Ishikawa (cell line): ENCODE data around the gene DIP2C.

Experiments used
- CEBPB ChIP-seq: IDR thresholded peaks from 2 replicates; pipeline ENCODE4 v1.6.1; 2012
- CREB1 ChIP-seq: IDR thresholded peaks from 2 replicates; pipeline ENCODE4 v1.6.1; 2012; ENCODE audit warnings: low read depth
- EGR1 ChIP-seq: IDR thresholded peaks from 2 replicates; pipeline ENCODE4 v1.6.1; 2012
- EP300 ChIP-seq: IDR thresholded peaks from 2 replicates; pipeline ENCODE4 v1.6.1; 2012; ENCODE audit warnings: borderline replicate concordance
- FOXM1 ChIP-seq: IDR thresholded peaks from 2 replicates; pipeline ENCODE4 v1.6.1; 2012; ENCODE audit warnings: low read depth, borderline replicate concordance
- MAX ChIP-seq: IDR thresholded peaks from 2 replicates; pipeline ENCODE4 v1.6.1; 2012
- NFIC ChIP-seq: IDR thresholded peaks from 2 replicates; pipeline ENCODE4 v1.6.1; 2012
- RAD21 ChIP-seq: IDR thresholded peaks from 2 replicates; pipeline ENCODE4 v1.6.1; 2012; ENCODE audit warnings: low read depth
- TAF1 ChIP-seq: IDR thresholded peaks from 2 replicates; pipeline ENCODE4 v1.6.1; 2012; ENCODE audit warnings: low read depth, mild to moderate bottlenecking
- TCF12 ChIP-seq: IDR thresholded peaks from 2 replicates; pipeline ENCODE4 v1.6.1; 2012; ENCODE audit warnings: low read depth
- TEAD4 ChIP-seq: IDR thresholded peaks from 2 replicates; pipeline ENCODE4 v1.6.1; 2012
- YY1 ChIP-seq: IDR thresholded peaks from 2 replicates; pipeline ENCODE4 v1.6.1; 2012; ENCODE audit warnings: low read depth
- ZBTB7A ChIP-seq: IDR thresholded peaks from 2 replicates; pipeline ENCODE4 v1.6.1; 2012; ENCODE audit warnings: low read depth
- TF ChIP-seq, protein P1 (sequence below): IDR thresholded peaks from 2 replicates; pipeline ENCODE4 v1.6.1; 2012
- TF ChIP-seq, protein P2 (sequence below): IDR thresholded peaks from 2 replicates; pipeline ENCODE4 v1.6.1; 2012; ENCODE audit warnings: low read depth, mild to moderate bottlenecking

Gene DIP2C

DNA sequence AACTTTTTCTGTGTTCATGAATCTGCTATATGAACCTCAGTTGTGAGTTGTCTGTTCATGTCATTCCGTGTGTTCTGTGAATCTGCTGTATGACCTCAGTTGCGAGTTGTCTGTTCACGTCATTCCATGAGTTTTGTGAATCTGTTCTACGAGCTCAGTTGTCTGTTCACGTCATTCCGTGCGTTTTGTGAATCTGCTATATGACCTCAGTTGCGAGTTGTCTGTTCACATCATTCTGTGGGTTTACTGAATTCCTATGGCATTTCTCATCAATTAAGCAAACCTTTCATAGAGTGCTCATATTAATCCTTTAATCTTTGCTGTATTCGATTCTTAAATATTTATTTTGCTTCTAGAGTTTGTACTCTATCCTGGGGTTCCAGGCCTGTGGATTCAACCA, 150.6 kb downstream of the DIP2C start:
- TF ChIP-seq TAF1, result no peak
- TF ChIP-seq, protein P1, sequence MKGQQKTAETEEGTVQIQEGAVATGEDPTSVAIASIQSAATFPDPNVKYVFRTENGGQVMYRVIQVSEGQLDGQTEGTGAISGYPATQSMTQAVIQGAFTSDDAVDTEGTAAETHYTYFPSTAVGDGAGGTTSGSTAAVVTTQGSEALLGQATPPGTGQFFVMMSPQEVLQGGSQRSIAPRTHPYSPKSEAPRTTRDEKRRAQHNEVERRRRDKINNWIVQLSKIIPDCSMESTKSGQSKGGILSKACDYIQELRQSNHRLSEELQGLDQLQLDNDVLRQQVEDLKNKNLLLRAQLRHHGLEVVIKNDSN, result no peak
- no peak for TF ChIP-seq RAD21
- TF ChIP-seq EGR1, result no peak
- TF ChIP-seq EP300, result no peak
- TF ChIP-seq FOXM1, result no peak
- TF ChIP-seq CREB1, result no peak
- TF ChIP-seq TEAD4, result no peak
- TF ChIP-seq NFIC, result no peak
- TF ChIP-seq MAX, result no peak
- TF ChIP-seq YY1, result no peak
- TF ChIP-seq CEBPB, result no peak
- no peak for TF ChIP-seq ZBTB7A

DNA sequence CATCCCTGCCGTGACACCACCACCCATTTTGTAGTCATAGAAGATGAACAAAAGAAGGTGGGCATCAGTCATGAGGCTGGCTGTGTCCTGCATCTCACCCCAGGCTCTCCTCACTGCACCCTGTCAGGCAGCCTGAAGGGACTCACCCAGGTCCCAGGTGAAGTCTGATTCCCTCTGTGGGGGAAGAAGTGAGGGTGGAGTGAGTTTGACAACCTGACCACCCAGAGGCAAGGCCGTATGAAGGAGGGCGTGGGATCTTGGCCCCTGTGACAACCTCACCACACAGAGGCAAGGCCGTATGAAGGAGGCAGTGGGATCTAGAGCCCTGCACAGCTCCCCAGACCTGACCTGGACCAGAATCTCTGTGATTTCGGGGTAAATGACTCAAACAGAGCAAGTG, 152.5 kb downstream of the DIP2C start:
- TF ChIP-seq TCF12, result no peak
- no peak for TF ChIP-seq TEAD4
- no peak for TF ChIP-seq YY1
- no peak for TF ChIP-seq FOXM1
- TF ChIP-seq EP300, result no peak
- TF ChIP-seq ZBTB7A, result no peak
- TF ChIP-seq CREB1, result no peak
- TF ChIP-seq NFIC, result no peak
- no peak for TF ChIP-seq MAX
- no peak for TF ChIP-seq EGR1
- TF ChIP-seq CEBPB, result no peak
- TF ChIP-seq, protein P1, result no peak

GRCh38 chr10:536371-536925, 153.0 kb downstream of the DIP2C start:
- TF ChIP-seq, protein P2, sequence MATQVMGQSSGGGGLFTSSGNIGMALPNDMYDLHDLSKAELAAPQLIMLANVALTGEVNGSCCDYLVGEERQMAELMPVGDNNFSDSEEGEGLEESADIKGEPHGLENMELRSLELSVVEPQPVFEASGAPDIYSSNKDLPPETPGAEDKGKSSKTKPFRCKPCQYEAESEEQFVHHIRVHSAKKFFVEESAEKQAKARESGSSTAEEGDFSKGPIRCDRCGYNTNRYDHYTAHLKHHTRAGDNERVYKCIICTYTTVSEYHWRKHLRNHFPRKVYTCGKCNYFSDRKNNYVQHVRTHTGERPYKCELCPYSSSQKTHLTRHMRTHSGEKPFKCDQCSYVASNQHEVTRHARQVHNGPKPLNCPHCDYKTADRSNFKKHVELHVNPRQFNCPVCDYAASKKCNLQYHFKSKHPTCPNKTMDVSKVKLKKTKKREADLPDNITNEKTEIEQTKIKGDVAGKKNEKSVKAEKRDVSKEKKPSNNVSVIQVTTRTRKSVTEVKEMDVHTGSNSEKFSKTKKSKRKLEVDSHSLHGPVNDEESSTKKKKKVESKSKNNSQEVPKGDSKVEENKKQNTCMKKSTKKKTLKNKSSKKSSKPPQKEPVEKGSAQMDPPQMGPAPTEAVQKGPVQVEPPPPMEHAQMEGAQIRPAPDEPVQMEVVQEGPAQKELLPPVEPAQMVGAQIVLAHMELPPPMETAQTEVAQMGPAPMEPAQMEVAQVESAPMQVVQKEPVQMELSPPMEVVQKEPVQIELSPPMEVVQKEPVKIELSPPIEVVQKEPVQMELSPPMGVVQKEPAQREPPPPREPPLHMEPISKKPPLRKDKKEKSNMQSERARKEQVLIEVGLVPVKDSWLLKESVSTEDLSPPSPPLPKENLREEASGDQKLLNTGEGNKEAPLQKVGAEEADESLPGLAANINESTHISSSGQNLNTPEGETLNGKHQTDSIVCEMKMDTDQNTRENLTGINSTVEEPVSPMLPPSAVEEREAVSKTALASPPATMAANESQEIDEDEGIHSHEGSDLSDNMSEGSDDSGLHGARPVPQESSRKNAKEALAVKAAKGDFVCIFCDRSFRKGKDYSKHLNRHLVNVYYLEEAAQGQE, result no peak

- TF ChIP-seq TAF1 (no peak), YY1 (no peak), EGR1 (no peak), TEAD4 (no peak), CEBPB (no peak), TCF12 (no peak), RAD21 (no peak), EP300 (no peak), MAX (no peak), CREB1 (no peak), FOXM1 (no peak), ZBTB7A (no peak), NFIC (no peak)
- TF ChIP-seq, protein P1, result no peak
- TF ChIP-seq, protein P2, result no peak
Measured at GRCh38 chr10:535952-536351, 153.5 kb downstream of the DIP2C start.

DNA sequence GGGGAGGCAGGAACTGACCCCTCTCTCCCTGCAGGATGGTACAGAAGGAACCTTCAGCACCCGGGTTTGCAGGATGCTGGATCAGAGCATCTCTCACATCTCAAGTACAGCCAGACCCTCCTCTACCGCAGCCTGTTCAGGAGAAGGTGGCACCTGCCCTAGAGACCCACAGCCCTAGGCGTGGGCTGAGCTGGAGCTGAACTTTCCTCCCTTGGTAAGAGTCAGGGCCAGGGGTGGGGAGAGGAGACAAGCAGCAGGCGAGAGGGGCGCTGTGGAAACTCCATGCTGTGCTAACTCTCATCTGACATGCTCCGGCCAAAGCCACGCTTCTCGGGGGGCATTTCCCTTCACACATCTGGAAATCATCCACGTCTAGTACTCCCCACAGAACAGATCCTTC, 154.4 kb downstream of the DIP2C start:
- TF ChIP-seq CREB1, result no peak
- no peak for TF ChIP-seq EGR1
- no peak for TF ChIP-seq FOXM1
- TF ChIP-seq RAD21, result no peak
- TF ChIP-seq, protein P1, result no peak
- no peak for TF ChIP-seq MAX
- TF ChIP-seq CEBPB, result no peak
- TF ChIP-seq, protein P2, result no peak
- TF ChIP-seq TEAD4, result no peak
- TF ChIP-seq YY1, result no peak
- TF ChIP-seq EP300, result no peak
- TF ChIP-seq TCF12, result no peak
